Mesenchymal stem cell (in vitro differentiated cells and primary cell): ENCODE measurements around the gene CLTB.
A peak's percentile ranks its signal among the peaks of the same experiment; 100 is the strongest.

Experiments
- DNase-seq: peaks from one replicate; pipeline ENCODE4 v3.0.0-alpha.2; 2013
- H2AFZ ChIP-seq: one replicate; pipeline ENCODE4 v1.6.1; 2013; ENCODE audit warnings: low read depth, mild to moderate bottlenecking, control low read depth, inconsistent platforms, low read length, moderate library complexity
- H2AK5ac ChIP-seq: 2 replicates; pipeline ENCODE4 v1.6.1; 2013; ENCODE audit warnings: low read length, moderate library complexity, mild to moderate bottlenecking, inconsistent platforms; ENCODE audit not compliant: severe bottlenecking
- H2BK120ac ChIP-seq: one replicate; pipeline ENCODE4 v1.6.1; 2013; ENCODE audit warnings: low read depth, mild to moderate bottlenecking, inconsistent platforms, low read length, moderate library complexity
- H2BK12ac ChIP-seq, 2 experiments: one replicate each; pipeline ENCODE4 v1.6.1; 2013; ENCODE audit warnings: inconsistent platforms in 2 of 2, low read length in 2 of 2, mild to moderate bottlenecking in 2 of 2, moderate library complexity in 2 of 2, control low read depth in 1 of 2
- H2BK15ac ChIP-seq: one replicate; pipeline ENCODE4 v1.6.1; 2013; ENCODE audit warnings: mild to moderate bottlenecking, low read depth, inconsistent platforms; ENCODE audit not compliant: poor library complexity, severe bottlenecking
- H2BK5ac ChIP-seq: 2 replicates; pipeline ENCODE4 v1.6.1; 2013; ENCODE audit warnings: low read depth, mild to moderate bottlenecking, low read length, control low read depth, inconsistent platforms; ENCODE audit not compliant: poor library complexity, severe bottlenecking
- H3K14ac ChIP-seq, 2 experiments: one replicate each; pipeline ENCODE4 v1.6.1; 2013; ENCODE audit warnings: inconsistent platforms in 2 of 2, low read length in 2 of 2, control low read depth in 1 of 2, mild to moderate bottlenecking in 1 of 2, moderate library complexity in 1 of 2
- H3K18ac ChIP-seq, 2 experiments: one replicate each; pipeline ENCODE4 v1.6.1; 2013; ENCODE audit warnings: inconsistent platforms in 2 of 2, low read length in 2 of 2, control low read depth in 1 of 2, low read depth in 1 of 2, mild to moderate bottlenecking in 1 of 2
- H3K23ac ChIP-seq, 2 experiments: one replicate each; pipeline ENCODE4 v1.6.1; 2013; ENCODE audit warnings: inconsistent platforms in 2 of 2, low read length in 2 of 2, mild to moderate bottlenecking in 2 of 2, moderate library complexity in 2 of 2, control low read depth in 1 of 2
- H3K27ac ChIP-seq: 2 replicates; pipeline ENCODE4 v1.5.1; 2013; ENCODE audit warnings: mild to moderate bottlenecking, moderate library complexity, low read length, control low read depth, inconsistent platforms; ENCODE audit not compliant: poor library complexity, severe bottlenecking
- H3K27me3 ChIP-seq, 2 experiments: 2 replicates each; pipeline versions ENCODE4 v1.6.1 to v1.7.0; 2013; ENCODE audit warnings: low read length in 2 of 2, mild to moderate bottlenecking in 2 of 2, moderate library complexity in 2 of 2, control low read depth in 1 of 2, inconsistent platforms in 1 of 2; ENCODE audit not compliant: control insufficient read depth in 1 of 2, insufficient read depth in 1 of 2
- H3K36me3 ChIP-seq, 2 experiments: 2 replicates each; pipeline versions ENCODE4 v1.6.1 to v1.7.0; 2013; ENCODE audit warnings: low read length in 2 of 2, control low read depth in 1 of 2, inconsistent platforms in 1 of 2, low read depth in 1 of 2, mild to moderate bottlenecking in 1 of 2; ENCODE audit not compliant: insufficient read depth in 2 of 2, control insufficient read depth in 1 of 2
- H3K4ac ChIP-seq, 2 experiments: one replicate each; pipeline ENCODE4 v1.6.1; 2013; ENCODE audit warnings: inconsistent platforms in 2 of 2, low read length in 2 of 2, mild to moderate bottlenecking in 2 of 2, moderate library complexity in 2 of 2, control low read depth in 1 of 2, low read depth in 1 of 2
- H3K4me1 ChIP-seq: 2 replicates; pipeline ENCODE4 v1.6.1; 2013; ENCODE audit warnings: low read depth, low read length, control low read depth; ENCODE audit not compliant: control insufficient read depth, insufficient read depth
- H3K4me2 ChIP-seq: 2 replicates; pipeline ENCODE4 v1.6.1; 2013; ENCODE audit warnings: low read length, mild to moderate bottlenecking, inconsistent platforms; ENCODE audit not compliant: poor library complexity, severe bottlenecking
- H3K4me3 ChIP-seq, 2 experiments: 2 replicates each; pipeline versions ENCODE4 v1.5.1 to v1.7.0; 2013; ENCODE audit warnings: low read length in 2 of 2, mild to moderate bottlenecking in 2 of 2, control low read depth in 1 of 2, low read depth in 1 of 2; ENCODE audit not compliant: insufficient read depth in 1 of 2
- H3K79me1 ChIP-seq: replicated peaks from 2 replicates; pipeline ENCODE4 v1.6.1; 2013; ENCODE audit warnings: mild to moderate bottlenecking, control low read depth, low read length, inconsistent platforms; ENCODE audit not compliant: poor library complexity, severe bottlenecking
- H3K9ac ChIP-seq: 2 replicates; pipeline ENCODE4 v1.7.0; 2013; ENCODE audit warnings: mild to moderate bottlenecking, low read length, moderate library complexity
- H3K9me3 ChIP-seq: 2 replicates; pipeline ENCODE4 v1.7.0; 2013; ENCODE audit warnings: mild to moderate bottlenecking, low read length; ENCODE audit not compliant: control insufficient read depth
- H4K8ac ChIP-seq: one replicate; pipeline ENCODE4 v1.6.1; 2013; ENCODE audit warnings: inconsistent platforms, mild to moderate bottlenecking, low read length, moderate library complexity
- H4K91ac ChIP-seq: one replicate; pipeline ENCODE4 v1.6.1; 2013; ENCODE audit warnings: mild to moderate bottlenecking, low read length, inconsistent platforms
- WGBS: methylation state at CpG from one replicate; pipeline ENCODE4 v1.1.7; 2013; ENCODE audit warnings: mixed read lengths; 5-methylcytosine and 5-hydroxymethylcytosine counted together

Gene CLTB

GRCh38 chr5:176415240-176415951 is 943 bp downstream of the CLTB start:
- Histone ChIP-seq H3K27ac (peak overlapping the region; percentile 10), H3K4me3 (peak overlapping the region; percentile 88 to 89), H2BK15ac (no peak overlapping the region), H2AK5ac (peak overlapping the region; percentile 18), H3K4me1 (peaks cover 34% of the 10 kb centered on the region), H3K18ac (peak overlapping the region; percentile 90 to 96), H3K79me1 (peaks cover 29% of the 10 kb centered on the region), H3K36me3 (peaks cover 1 to 5% of the 10 kb centered on the region in 2 experiments), H2AFZ (no peak overlapping the region), H2BK5ac (no peak overlapping the region), H4K8ac (no peak overlapping the region), H3K27me3 (peaks cover 0 to 7% of the 10 kb centered on the region in 2 experiments), H3K14ac (peak overlapping the region in 1 of 2 experiments; percentile 84), H3K4ac (peak overlapping the region in 1 of 2 experiments; percentile 42), H3K4me2 (peak overlapping the region; percentile 80), H2BK120ac (peak overlapping the region; percentile 34), H2BK12ac (peak overlapping the region in 1 of 2 experiments; percentile 64), H3K23ac (peak overlapping the region in 1 of 2 experiments; percentile 75), H4K91ac (peak overlapping the region; percentile 39), H3K9ac (peak overlapping the region; percentile 93), H3K9me3 (no peaks in the 10 kb centered on the region)
- 77% methylated on average over 11 of the region's 13 CpGs for WGBS
- peak; percentile 28 for DNase-seq

- no peak overlapping the region for H3K23ac ChIP-seq
- peaks cover 34% of the 10 kb centered on the region for H3K4me1 ChIP-seq
- H4K91ac ChIP-seq, result no peak overlapping the region
- DNase-seq, result no peak
- H4K8ac ChIP-seq, result no peak overlapping the region
- H3K36me3 ChIP-seq, result peaks cover 8 to 9% of the 10 kb centered on the region in 2 experiments
- no peak overlapping the region for H2BK15ac ChIP-seq
- 100% methylated on average over 1 of the region's 3 CpGs for WGBS
- peaks cover 35% of the 10 kb centered on the region for H3K79me1 ChIP-seq
- no peak overlapping the region for H2BK5ac ChIP-seq
- H2AK5ac ChIP-seq, result no peak overlapping the region
- H3K4me2 ChIP-seq, result no peak overlapping the region
- H3K14ac ChIP-seq, result no peak overlapping the region
- no peaks in the 10 kb centered on the region for H3K9me3 ChIP-seq
- H3K9ac ChIP-seq, result peak overlapping the region; percentile 93
- H2BK12ac ChIP-seq, result no peak overlapping the region
- no peak overlapping the region for H3K27ac ChIP-seq
- peak overlapping the region in 1 of 2 experiments; percentile 89 for H3K4me3 ChIP-seq
- H3K18ac ChIP-seq, result no peak overlapping the region
- H3K27me3 ChIP-seq, result peaks cover 0 to 2% of the 10 kb centered on the region in 2 experiments
- no peak overlapping the region for H3K4ac ChIP-seq
- H2BK120ac ChIP-seq, result no peak overlapping the region
- H2AFZ ChIP-seq, result no peak overlapping the region
Observed at GRCh38 chr5:176414704-176415103, 1.6 kb downstream of the CLTB start.

GRCh38 chr5:176413709-176414191 is 2.6 kb downstream of the CLTB start:
- peaks cover 34% of the 10 kb centered on the region for H3K4me1 ChIP-seq
- H2BK5ac ChIP-seq, result no peak overlapping the region
- no peaks in the 10 kb centered on the region for H3K9me3 ChIP-seq
- no peak for DNase-seq
- H3K27ac ChIP-seq, result no peak overlapping the region
- no peak overlapping the region for H3K18ac ChIP-seq
- peak overlapping the region in 1 of 2 experiments; percentile 5 for H3K4me3 ChIP-seq
- WGBS, result 89% methylated on average over 7 of the region's 7 CpGs
- no peak overlapping the region for H4K91ac ChIP-seq
- no peak overlapping the region for H3K4me2 ChIP-seq
- peak overlapping the region in 1 of 2 experiments; percentile 15 for H2BK12ac ChIP-seq
- H2BK15ac ChIP-seq, result no peak overlapping the region
- H3K9ac ChIP-seq, result peak overlapping the region; percentile 93
- no peak overlapping the region for H2AFZ ChIP-seq
- H3K36me3 ChIP-seq, result peaks cover 10 to 13% of the 10 kb centered on the region in 2 experiments
- no peaks in the 10 kb centered on the region for H3K27me3 ChIP-seq
- no peak overlapping the region for H4K8ac ChIP-seq
- no peak overlapping the region for H3K23ac ChIP-seq
- no peak overlapping the region for H3K4ac ChIP-seq
- no peak overlapping the region for H2BK120ac ChIP-seq
- no peak overlapping the region for H3K14ac ChIP-seq
- peaks cover 35% of the 10 kb centered on the region for H3K79me1 ChIP-seq
- no peak overlapping the region for H2AK5ac ChIP-seq

- peaks cover 10 to 13% of the 10 kb centered on the region in 2 experiments for H3K36me3 ChIP-seq
- H3K27ac ChIP-seq, result no peak overlapping the region
- H2AFZ ChIP-seq, result no peak overlapping the region
- peak overlapping the region; percentile 93 for H3K9ac ChIP-seq
- peaks cover 35% of the 10 kb centered on the region for H3K79me1 ChIP-seq
- no peak overlapping the region for H3K18ac ChIP-seq
- H2BK15ac ChIP-seq, result no peak overlapping the region
- H2BK120ac ChIP-seq, result no peak overlapping the region
- peak; percentile 24 for DNase-seq
- no peak overlapping the region for H3K23ac ChIP-seq
- H2BK12ac ChIP-seq, result no peak overlapping the region
- no peak overlapping the region for H2BK5ac ChIP-seq
- H3K14ac ChIP-seq, result no peak overlapping the region
- H4K91ac ChIP-seq, result no peak overlapping the region
- H3K4me2 ChIP-seq, result no peak overlapping the region
- H2AK5ac ChIP-seq, result no peak overlapping the region
- peaks cover 33% of the 10 kb centered on the region for H3K4me1 ChIP-seq
- 72% methylated on average over 2 of the region's 2 CpGs for WGBS
- peak overlapping the region in 1 of 2 experiments; percentile 5 for H3K4me3 ChIP-seq
- no peak overlapping the region for H4K8ac ChIP-seq
- H3K9me3 ChIP-seq, result no peaks in the 10 kb centered on the region
- no peak overlapping the region for H3K4ac ChIP-seq
- H3K27me3 ChIP-seq, result no peaks in the 10 kb centered on the region
Observed at GRCh38 chr5:176413255-176413565, 3.1 kb downstream of the CLTB start.
